ENCODE data around the gene RAB3IL1.

RAB3IL1 gene

GRCh38 chr11:61952882-61953281, 35.5 kb upstream of the RAB3IL1 start:
- DNase-seq (ENCODE audit: low spot score) = no peak

GRCh38 chr11:61951484-61952135, 34.2 kb upstream of the RAB3IL1 start:
- no peak for DNase-seq (ENCODE audit: low spot score)

DNA sequence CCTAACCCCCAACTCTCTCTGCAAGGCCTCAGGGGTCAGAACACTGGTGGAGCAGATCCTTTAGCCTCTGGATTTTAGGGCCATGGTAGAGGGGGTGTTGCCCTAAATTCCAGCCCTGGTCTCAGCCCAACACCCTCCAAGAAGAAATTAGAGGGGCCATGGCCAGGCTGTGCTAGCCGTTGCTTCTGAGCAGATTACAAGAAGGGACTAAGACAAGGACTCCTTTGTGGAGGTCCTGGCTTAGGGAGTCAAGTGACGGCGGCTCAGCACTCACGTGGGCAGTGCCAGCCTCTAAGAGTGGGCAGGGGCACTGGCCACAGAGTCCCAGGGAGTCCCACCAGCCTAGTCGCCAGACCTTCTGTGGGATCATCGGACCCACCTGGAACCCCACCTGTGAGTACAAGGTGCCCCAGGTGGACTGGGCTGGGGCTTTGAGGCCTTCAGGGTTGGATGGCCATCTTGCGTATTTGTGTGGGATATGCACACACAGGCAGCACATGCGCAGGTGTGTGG, 32.7 kb upstream of the RAB3IL1 start, which contains the start of gene BEST1:
BEST1 (plus strand) TSS at position 317 of the 513 bp plus-strand sequence. CDS start 1,456 bp downstream, outside the sequence.
- DNase-seq (ENCODE audit: low spot score) = no peak

DNA sequence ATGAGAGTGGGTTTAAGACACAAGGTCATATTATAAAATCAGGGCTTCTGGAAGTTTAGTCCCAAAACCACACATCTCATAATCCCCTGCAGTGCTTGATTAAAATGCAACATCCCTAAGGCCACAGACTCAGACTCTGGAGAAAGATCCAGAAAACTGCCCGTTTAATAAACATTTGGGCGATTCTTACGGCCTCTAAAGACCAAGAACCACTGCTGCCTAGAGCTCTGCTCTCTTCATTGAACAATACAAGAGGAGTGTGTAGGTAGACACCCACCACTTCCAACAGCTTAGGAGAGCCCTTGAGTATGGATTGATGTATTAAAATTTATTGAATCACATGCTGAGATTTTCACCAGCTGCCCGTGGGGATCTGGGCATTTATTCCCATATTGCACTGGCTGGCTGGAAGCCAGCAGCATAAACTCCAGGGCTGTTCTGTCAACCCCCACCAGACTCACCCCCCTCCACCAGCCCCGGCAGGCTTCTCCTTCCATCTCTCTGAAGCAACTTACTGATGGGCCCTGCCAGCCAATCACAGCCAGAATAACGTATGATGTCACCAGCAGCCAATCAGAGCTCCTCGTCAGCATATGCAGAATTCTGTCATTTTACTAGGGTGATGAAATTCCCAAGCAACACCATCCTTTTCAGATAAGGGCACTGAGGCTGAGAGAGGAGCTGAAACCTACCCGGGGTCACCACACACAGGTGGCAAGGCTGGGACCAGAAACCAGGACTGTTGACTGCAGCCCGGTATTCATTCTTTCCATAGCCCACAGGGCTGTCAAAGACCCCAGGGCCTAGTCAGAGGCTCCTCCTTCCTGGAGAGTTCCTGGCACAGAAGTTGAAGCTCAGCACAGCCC, 32.0 kb upstream of the RAB3IL1 start:
- peak; percentile 94 for DNase-seq (ENCODE audit: low spot score)

- DNase-seq (ENCODE audit: low spot score) = no peak
Observed at GRCh38 chr11:61948505-61948904, 31.1 kb upstream of the RAB3IL1 start.

DNA sequence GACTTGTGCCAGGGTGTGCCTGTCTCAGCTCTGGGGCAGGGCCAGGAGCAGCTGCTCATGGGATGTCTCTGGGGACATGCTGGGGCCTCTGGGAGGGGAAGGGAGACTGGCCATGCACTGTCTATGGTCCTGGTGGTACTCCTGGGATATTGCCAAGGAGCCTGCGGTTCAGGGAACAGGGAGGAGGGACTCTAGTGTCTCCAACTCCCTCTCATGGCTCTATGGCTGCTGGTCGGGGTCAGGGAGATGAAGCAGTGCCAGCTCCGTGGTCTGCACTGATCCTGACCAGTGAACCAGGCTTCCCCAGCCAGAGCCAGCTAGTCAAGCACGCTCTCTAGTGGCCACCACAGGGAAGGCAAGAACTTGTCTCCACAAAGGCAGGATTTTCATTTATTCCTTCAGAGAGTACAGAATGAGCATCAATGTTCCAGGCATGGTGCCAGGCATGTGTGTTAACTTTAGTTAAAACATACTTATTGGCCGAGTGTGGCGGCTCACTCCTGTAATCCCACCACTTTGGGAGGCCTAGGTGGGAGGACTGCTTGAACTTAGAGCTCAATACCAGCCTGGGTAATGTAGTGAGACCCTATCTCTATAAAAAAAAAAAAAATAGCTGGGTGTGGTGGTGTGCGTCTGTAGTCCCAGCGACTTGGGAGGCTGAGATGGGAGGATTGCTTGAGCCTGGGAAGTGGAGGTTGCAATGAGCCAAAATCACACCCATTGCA, 30.3 kb upstream of the RAB3IL1 start:
- peak; percentile 87 for DNase-seq (ENCODE audit: low spot score)

GRCh38 chr11:61946894-61947293, 29.5 kb upstream of the RAB3IL1 start:
- no peak for DNase-seq (ENCODE audit: low spot score)

DNA sequence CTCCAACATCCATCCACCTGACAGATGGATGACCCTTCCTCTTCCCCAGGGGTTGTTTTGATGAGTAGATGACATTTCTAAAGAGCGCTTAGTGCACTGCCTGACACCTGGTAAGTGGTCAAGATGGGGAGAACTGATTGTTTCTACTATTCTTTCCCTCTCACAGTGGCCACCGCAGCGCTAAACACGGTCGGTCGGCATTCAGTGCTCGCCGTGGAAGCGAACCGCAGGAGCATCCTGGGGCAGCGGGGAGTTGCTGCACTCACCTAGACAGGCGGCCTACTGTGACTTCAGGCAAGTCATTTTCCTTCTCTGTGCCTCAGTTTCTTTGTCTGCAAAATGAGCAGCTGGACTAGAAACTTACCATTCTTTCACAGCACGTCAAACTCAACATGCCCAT, 27.8 kb upstream of the RAB3IL1 start:
- DNase-seq (ENCODE audit: low spot score) = no peak

- DNase-seq (ENCODE audit: low spot score) = no peak
Observed at GRCh38 chr11:61940466-61940865, 23.1 kb upstream of the RAB3IL1 start.

DNA sequence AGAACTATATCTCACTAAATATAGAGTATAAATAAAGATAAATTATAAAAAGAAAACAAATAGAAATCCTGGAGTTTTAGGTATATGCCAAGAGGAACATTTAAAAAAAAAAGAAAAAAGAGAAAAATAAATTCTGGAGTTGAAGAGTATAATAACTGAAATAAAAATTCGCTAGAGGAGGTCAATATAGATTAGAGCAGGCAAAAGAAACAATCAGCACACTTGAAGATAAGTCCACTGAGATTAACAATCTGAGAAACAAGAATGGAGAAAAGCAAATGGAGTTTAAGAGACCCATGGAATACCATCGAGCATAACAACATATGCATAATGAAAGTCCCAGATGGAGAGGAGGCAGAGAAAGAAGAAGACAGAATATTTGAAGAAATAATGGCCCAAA, 18.5 kb upstream of the RAB3IL1 start:
- no peak for DNase-seq (ENCODE audit: low spot score)

GRCh38 chr11:61930933-61931332, 13.6 kb upstream of the RAB3IL1 start:
- no peak for DNase-seq (ENCODE audit: low spot score)

GRCh38 chr11:61928606-61929005, 11.2 kb upstream of the RAB3IL1 start:
- DNase-seq (ENCODE audit: low spot score) = peak; percentile 29

GRCh38 chr11:61927501-61927900, 10.1 kb upstream of the RAB3IL1 start:
- no peak for DNase-seq (ENCODE audit: low spot score)

DNA sequence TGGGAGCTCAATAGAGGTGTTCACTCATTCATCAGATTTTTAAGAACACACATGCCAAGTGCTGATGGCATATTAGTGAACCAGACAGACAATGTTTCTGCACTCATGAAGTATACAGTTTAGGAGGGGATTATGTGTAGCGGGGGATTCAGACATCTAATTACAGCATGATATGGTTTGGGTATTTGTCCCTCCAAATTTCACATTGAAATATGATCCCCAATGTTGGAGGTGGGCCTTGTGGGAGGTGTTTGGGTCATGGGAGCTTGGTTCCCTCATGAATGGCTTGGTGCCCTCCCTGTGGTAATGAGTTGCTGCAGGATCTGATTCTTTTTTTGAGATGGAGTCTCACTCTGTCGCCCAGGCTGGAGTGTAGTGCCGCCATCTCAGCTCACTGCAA, 8.9 kb upstream of the RAB3IL1 start:
- DNase-seq (ENCODE audit: low spot score) = no peak

DNA sequence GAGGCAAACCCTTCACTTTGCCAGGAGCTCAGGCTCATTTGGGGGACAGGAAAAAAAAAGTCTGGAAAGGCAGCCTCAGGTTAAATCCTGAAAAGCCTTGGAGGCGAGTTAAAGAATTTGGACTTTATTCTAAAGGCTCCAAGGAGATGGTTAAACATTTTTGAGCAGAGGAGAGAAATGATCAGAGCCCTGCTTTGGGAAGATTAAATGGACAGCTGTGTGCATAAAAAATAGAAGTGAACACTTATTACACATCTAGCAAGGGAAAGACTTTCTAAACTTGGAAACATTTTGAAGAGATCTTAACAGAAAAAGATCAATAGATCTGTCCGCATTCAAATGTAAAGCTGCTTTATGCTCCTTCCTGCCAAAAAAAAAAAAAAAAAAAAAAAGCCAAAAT, 8.4 kb upstream of the RAB3IL1 start:
- DNase-seq (ENCODE audit: low spot score) = no peak

GRCh38 chr11:61924064-61924455, 6.7 kb upstream of the RAB3IL1 start:
- no peak for DNase-seq (ENCODE audit: low spot score)

DNA sequence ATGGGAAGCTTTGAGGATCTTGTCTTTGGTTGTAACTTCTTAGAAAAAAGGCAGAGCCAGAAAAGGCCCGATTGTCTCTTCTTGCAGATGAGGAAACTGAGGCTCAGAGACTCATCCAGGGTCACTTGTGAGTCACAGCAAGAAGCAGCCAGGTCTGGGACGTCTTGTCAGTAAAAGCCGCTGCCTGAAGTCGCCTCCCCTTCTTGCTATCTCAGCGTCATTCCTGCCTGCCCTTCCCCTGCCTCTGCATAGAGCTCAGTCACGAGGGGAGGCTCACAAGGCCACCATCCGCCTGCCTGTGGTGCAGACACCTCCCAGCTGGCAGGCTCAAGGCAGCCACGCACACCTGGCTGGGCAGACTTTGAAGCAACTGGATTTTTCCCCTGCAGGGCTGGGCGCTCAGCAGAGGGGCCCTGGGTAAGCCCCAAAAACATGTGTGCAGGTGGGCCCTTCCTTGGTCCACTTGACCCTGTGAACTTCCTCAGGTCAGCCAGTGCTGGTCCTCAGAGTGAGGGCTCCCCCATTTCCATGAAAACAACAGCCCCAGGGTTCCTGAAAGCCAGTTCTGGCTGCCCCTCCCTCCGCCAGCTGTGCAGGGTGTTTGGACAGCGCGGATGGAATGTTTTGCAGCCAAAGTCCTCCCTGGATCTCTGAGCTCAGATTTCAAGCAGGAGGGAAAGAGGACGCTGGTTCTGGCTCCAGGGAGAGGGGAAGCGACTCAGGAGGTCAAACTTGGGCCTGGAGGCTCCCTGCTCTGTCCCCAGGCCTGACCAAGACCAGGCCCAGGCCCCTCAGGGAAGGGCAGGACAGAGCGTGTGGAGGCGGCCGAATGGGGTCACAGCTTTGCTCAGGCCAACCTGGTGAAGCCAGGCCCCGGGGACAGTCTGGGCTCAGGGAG, 6.0 kb upstream of the RAB3IL1 start:
- peak; percentile 68 for DNase-seq (ENCODE audit: low spot score)

GRCh38 chr11:61922539-61922938, 5.2 kb upstream of the RAB3IL1 start:
- peak; percentile 70 for DNase-seq (ENCODE audit: low spot score)

- no peak for DNase-seq (ENCODE audit: low spot score)
Observed at GRCh38 chr11:61921446-61921845, 4.1 kb upstream of the RAB3IL1 start.

DNA sequence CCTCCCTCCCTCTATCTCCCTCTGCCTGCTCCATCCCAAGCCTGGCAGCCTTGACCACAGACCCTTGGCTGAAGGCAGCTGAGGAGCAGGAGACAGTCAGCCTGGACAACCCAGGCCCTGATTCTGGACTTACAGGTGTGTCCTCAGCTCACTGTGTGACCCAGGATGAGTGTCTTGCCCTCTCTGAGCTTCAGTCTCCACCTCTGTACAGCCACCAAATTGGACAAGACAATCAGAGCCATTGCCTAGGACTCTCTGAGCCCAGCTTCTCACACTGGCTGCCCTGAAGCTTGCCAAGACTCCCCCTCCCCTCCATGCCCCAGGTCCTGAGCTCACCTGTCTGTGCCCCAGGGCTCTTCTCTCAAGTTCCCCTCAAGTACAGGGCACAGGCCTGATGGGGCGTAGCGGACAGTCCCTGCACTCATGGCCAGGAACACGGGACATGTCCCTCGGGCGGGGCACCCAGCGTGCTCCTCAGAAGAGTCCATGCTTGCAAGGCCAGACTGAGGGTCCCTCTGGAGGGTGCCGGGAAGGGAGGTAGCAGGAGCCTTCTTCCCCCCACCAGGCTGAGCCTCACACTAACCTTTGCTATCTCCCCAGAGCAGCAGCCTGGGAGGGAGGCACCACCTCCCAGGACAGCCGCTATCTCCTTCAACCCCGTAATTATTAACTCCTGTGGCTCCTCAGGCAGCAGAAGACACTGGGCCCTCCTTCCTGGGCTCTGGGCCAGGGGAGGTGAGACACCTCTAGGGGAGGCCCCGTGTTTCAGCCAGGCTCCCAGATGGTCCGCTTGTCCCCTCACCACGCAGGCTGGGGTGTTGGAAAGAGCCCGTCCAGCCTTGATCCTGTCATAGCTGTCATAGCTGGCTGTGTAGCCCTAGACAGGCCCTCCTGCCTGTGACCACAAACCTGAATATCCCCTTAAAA, 2.6 kb upstream of the RAB3IL1 start:
- no peak for DNase-seq (ENCODE audit: low spot score)
